GM23338 (cell line): ENCODE results near the gene SYCP2.

ENCODE experiments used
- CREB1 ChIP-seq: fragments of 250-450 bp; sonication (Bioruptor Pico); IDR thresholded peaks from 2 replicates; pipeline ENCODE4 v1.5.0; 2020; ENCODE audit warnings: low read depth, mild to moderate bottlenecking, moderate library complexity
- ETS1 ChIP-seq: IDR thresholded peaks from 2 replicates; pipeline ENCODE4 v1.6.1; 2016; ENCODE audit warnings: antibody characterized with exemption
- EZH2 ChIP-seq: fragments of 200-600 bp; sonication (generic); IDR thresholded peaks from one replicate; pipeline ENCODE4 v1.8.0; 2017; ENCODE audit warnings: antibody characterized with exemption, mild to moderate bottlenecking, low read depth; ENCODE audit not compliant: unreplicated experiment
- EZH2phosphoT487 ChIP-seq: fragments of 200-600 bp; sonication (generic); IDR thresholded peaks from one replicate; pipeline ENCODE4 v1.8.1; 2018; ENCODE audit warnings: antibody characterized with exemption; ENCODE audit not compliant: unreplicated experiment
- POLR2AphosphoS5 ChIP-seq: IDR thresholded peaks from 2 replicates; pipeline ENCODE4 v1.6.1; 2016; ENCODE audit warnings: antibody characterized with exemption, low read depth
- ZNF462 ChIP-seq: fragments of 250-450 bp; sonication (Bioruptor Pico); IDR thresholded peaks from 2 replicates; pipeline ENCODE4 v1.5.0; 2020; ENCODE audit warnings: mild to moderate bottlenecking, moderate library complexity
- TF ChIP-seq, protein P1 (sequence below), 2 experiments: fragments of 200-600 bp in 1 of 2; sonication (generic) in 1 of 2; conservative IDR thresholded peaks; 2 replicates each; pipeline versions ENCODE4 v1.5.1 to v1.6.1; 2016 to 2017; ENCODE audit warnings: antibody characterized with exemption in 2 of 2, low read depth in 2 of 2, mild to moderate bottlenecking in 2 of 2, moderate library complexity in 1 of 2
- TF ChIP-seq, protein P2 (sequence below): IDR thresholded peaks from one replicate; pipeline ENCODE4 v1.6.1; 2018; ENCODE audit warnings: antibody characterized with exemption; ENCODE audit not compliant: unreplicated experiment

DNA sequence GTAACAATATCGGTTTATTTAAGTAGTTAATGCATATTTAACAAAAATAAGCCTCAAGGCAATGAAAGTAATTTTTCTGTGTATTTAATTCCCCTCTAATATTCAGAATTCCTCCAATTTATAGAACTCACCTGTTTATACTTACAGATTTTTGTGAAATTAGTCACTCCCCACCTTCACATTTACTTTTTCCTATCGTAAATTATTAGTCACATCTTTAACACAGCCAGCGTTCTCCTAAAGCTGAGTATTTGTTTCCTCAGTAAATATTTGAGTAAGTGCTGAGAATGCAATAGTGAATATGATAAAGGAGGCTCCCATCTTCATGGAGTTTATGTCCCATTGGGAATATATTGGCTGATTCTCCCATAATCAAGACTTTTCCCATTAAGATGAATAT, 88.0 kb downstream of the SYCP2 start:
- TF ChIP-seq, protein P1, sequence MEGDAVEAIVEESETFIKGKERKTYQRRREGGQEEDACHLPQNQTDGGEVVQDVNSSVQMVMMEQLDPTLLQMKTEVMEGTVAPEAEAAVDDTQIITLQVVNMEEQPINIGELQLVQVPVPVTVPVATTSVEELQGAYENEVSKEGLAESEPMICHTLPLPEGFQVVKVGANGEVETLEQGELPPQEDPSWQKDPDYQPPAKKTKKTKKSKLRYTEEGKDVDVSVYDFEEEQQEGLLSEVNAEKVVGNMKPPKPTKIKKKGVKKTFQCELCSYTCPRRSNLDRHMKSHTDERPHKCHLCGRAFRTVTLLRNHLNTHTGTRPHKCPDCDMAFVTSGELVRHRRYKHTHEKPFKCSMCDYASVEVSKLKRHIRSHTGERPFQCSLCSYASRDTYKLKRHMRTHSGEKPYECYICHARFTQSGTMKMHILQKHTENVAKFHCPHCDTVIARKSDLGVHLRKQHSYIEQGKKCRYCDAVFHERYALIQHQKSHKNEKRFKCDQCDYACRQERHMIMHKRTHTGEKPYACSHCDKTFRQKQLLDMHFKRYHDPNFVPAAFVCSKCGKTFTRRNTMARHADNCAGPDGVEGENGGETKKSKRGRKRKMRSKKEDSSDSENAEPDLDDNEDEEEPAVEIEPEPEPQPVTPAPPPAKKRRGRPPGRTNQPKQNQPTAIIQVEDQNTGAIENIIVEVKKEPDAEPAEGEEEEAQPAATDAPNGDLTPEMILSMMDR (conservative IDR thresholded peaks at IDR 0.05; ENCODE audit: low read depth in 2 of 2): no peak
- TF ChIP-seq POLR2AphosphoS5: no peak
- TF ChIP-seq ZNF462 (CRISPR knock-in tag): no peak
- no peak for TF ChIP-seq ETS1
- TF ChIP-seq EZH2: no peak
- TF ChIP-seq EZH2phosphoT487: no peak
- TF ChIP-seq, protein P2, sequence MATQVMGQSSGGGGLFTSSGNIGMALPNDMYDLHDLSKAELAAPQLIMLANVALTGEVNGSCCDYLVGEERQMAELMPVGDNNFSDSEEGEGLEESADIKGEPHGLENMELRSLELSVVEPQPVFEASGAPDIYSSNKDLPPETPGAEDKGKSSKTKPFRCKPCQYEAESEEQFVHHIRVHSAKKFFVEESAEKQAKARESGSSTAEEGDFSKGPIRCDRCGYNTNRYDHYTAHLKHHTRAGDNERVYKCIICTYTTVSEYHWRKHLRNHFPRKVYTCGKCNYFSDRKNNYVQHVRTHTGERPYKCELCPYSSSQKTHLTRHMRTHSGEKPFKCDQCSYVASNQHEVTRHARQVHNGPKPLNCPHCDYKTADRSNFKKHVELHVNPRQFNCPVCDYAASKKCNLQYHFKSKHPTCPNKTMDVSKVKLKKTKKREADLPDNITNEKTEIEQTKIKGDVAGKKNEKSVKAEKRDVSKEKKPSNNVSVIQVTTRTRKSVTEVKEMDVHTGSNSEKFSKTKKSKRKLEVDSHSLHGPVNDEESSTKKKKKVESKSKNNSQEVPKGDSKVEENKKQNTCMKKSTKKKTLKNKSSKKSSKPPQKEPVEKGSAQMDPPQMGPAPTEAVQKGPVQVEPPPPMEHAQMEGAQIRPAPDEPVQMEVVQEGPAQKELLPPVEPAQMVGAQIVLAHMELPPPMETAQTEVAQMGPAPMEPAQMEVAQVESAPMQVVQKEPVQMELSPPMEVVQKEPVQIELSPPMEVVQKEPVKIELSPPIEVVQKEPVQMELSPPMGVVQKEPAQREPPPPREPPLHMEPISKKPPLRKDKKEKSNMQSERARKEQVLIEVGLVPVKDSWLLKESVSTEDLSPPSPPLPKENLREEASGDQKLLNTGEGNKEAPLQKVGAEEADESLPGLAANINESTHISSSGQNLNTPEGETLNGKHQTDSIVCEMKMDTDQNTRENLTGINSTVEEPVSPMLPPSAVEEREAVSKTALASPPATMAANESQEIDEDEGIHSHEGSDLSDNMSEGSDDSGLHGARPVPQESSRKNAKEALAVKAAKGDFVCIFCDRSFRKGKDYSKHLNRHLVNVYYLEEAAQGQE: no peak
- no peak for TF ChIP-seq CREB1 (CRISPR knock-in tag)
